ENCODE measurements around the gene CWH43. TPM values are rescaled to one million over a fixed set of nuclear protein-coding genes. Genes with fewer than 3 reads are reported as not detected.
A peak's percentile ranks its signal among the peaks of the same experiment; 100 is the strongest.

Gene CWH43
- polyA plus RNA-seq, 1 of the 3 experiments (the other 2 are of a cell fraction) = not detected

DNA sequence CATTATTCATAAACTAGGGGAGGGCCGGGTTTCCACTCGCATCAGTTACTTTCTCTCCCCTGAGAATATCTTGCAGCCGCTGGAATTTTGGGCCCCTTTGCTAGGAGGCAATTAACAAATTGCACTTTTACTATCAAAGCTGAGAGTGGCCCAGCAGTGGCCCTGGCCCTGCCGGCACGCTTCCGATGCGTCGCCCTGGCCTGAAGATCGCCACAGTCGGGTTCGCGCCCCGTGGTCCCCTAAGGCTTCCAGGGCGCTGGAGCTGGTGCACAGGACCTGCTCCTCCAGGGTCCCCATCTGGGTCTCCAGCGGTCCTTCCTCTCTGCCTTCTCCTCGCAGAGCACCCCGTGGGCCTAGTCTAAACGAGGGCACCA, 486 bp upstream of the CWH43 start:
- no peaks in the 10 kb centered on the region for H3K36me3 ChIP-seq (replicated peaks in 1 of 2; ENCODE audit: control insufficient read depth in 1 of 2, insufficient read depth in 2 of 2, low read length in 1 of 2)
- no peaks in the 10 kb centered on the region for H3F3A ChIP-seq (replicated peaks; ENCODE audit: insufficient read depth)
- no peak overlapping the region for H2AFZ ChIP-seq (ENCODE audit: low read depth)
- TF ChIP-seq RFX5 (IDR thresholded peaks at IDR 0.05; ENCODE audit: low read length) = no peak
- TF ChIP-seq, protein P1, sequence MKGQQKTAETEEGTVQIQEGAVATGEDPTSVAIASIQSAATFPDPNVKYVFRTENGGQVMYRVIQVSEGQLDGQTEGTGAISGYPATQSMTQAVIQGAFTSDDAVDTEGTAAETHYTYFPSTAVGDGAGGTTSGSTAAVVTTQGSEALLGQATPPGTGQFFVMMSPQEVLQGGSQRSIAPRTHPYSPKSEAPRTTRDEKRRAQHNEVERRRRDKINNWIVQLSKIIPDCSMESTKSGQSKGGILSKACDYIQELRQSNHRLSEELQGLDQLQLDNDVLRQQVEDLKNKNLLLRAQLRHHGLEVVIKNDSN (IDR thresholded peaks at IDR 0.05; ENCODE audit: borderline replicate concordance, low read depth) = no peak
- TF ChIP-seq JUND (IDR thresholded peaks at IDR 0.05) = no peak
- no peak for TF ChIP-seq YY1 (IDR thresholded peaks at IDR 0.05; ENCODE audit: low read depth)
- TF ChIP-seq POLR2AphosphoS5 (IDR thresholded peaks at IDR 0.05; ENCODE audit: low read depth, low read length) = no peak
- no peak for TF ChIP-seq FOXM1 (IDR thresholded peaks at IDR 0.05; ENCODE audit: low read depth)
- TF ChIP-seq, protein P2, sequence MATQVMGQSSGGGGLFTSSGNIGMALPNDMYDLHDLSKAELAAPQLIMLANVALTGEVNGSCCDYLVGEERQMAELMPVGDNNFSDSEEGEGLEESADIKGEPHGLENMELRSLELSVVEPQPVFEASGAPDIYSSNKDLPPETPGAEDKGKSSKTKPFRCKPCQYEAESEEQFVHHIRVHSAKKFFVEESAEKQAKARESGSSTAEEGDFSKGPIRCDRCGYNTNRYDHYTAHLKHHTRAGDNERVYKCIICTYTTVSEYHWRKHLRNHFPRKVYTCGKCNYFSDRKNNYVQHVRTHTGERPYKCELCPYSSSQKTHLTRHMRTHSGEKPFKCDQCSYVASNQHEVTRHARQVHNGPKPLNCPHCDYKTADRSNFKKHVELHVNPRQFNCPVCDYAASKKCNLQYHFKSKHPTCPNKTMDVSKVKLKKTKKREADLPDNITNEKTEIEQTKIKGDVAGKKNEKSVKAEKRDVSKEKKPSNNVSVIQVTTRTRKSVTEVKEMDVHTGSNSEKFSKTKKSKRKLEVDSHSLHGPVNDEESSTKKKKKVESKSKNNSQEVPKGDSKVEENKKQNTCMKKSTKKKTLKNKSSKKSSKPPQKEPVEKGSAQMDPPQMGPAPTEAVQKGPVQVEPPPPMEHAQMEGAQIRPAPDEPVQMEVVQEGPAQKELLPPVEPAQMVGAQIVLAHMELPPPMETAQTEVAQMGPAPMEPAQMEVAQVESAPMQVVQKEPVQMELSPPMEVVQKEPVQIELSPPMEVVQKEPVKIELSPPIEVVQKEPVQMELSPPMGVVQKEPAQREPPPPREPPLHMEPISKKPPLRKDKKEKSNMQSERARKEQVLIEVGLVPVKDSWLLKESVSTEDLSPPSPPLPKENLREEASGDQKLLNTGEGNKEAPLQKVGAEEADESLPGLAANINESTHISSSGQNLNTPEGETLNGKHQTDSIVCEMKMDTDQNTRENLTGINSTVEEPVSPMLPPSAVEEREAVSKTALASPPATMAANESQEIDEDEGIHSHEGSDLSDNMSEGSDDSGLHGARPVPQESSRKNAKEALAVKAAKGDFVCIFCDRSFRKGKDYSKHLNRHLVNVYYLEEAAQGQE (IDR thresholded peaks at IDR 0.05; ENCODE audit: low read depth, low read length) = no peak
- TF ChIP-seq ELF1 (IDR thresholded peaks at IDR 0.05) = no peak
- H3K9me3 ChIP-seq = no peaks in the 10 kb centered on the region
- no peak overlapping the region for H3K4me3 ChIP-seq (ENCODE audit: low read depth in 2 of 2, low read length in 1 of 2)
- H3K9ac ChIP-seq = no peak overlapping the region
- no peaks in the 10 kb centered on the region for H3K4me1 ChIP-seq (ENCODE audit: control insufficient read depth in 1 of 2, insufficient read depth in 2 of 2, low read depth in 1 of 2, low read length in 1 of 2)
- ChIA-PET POLR2A (no interaction called here), CTCF (no interaction called here)
- peak overlapping the region; percentile 55; the same call in 1 of the 2 replicates for H3K4me2 ChIP-seq
- WGBS (ENCODE audit: low lambda C conversion rate) = 85% methylated on average over 11 of the region's 18 CpGs
- no peak overlapping the region for H3K27ac ChIP-seq (ENCODE audit: low read depth in 2 of 2, low read length in 1 of 2)
- H4K20me1 ChIP-seq (ENCODE audit: insufficient read depth) = no peaks in the 10 kb centered on the region
- H3K27me3 ChIP-seq (ENCODE audit: insufficient read depth) = peaks cover 54% of the 10 kb centered on the region
- DNase-seq = peak; percentile 13
- H3K9me2 ChIP-seq = no peaks in the 10 kb centered on the region
- no peaks in the 10 kb centered on the region for H3K79me2 ChIP-seq (ENCODE audit: insufficient read depth)

DNA sequence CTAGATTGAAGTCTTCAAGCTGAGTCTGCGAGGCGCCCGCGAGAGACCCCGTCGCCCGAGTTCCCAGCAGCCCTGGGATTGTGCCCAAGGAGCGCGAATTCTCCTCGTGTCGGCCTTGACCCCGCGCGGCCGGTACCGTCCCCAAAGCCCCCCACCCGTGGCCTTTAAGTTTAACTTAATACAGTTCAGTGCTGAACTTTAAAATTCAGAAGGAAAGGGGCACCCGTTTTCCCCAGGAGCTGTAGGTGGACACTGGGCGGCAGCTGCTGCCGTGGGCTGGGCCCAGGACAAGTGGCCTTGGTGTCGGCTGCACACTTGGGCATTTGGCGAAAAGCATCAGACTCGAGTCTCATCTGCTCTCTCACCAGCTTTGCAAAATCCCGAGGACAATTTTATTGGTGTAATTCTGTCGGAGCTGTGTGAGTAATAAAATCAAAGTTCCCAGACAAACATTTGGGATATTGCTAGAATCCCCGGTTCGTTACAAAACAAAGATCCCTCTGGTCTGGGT, 634 bp downstream of the CWH43 start:
- Histone ChIP-seq H3K9me2 (no peaks in the 10 kb centered on the region), H3F3A (replicated peaks; ENCODE audit: insufficient read depth) (no peaks in the 10 kb centered on the region), H3K9me3 (no peaks in the 10 kb centered on the region), H3K79me2 (ENCODE audit: insufficient read depth) (no peaks in the 10 kb centered on the region), H3K4me2 (peak overlapping the region; percentile 55; the same call in 1 of the 2 replicates), H2AFZ (ENCODE audit: low read depth) (peak overlapping the region; percentile 29; the same call in 1 of the 2 replicates), H3K4me1 (ENCODE audit: control insufficient read depth in 1 of 2, insufficient read depth in 2 of 2, low read depth in 1 of 2, low read length in 1 of 2) (no peaks in the 10 kb centered on the region), H3K27ac (ENCODE audit: low read depth in 2 of 2, low read length in 1 of 2) (no peak overlapping the region), H3K9ac (no peak overlapping the region), H3K36me3 (replicated peaks in 1 of 2; ENCODE audit: control insufficient read depth in 1 of 2, insufficient read depth in 2 of 2, low read length in 1 of 2) (no peaks in the 10 kb centered on the region), H4K20me1 (ENCODE audit: insufficient read depth) (no peaks in the 10 kb centered on the region), H3K4me3 (ENCODE audit: low read depth in 2 of 2, low read length in 1 of 2) (no peak overlapping the region), H3K27me3 (ENCODE audit: insufficient read depth) (peaks cover 54% of the 10 kb centered on the region)
- no peak for DNase-seq
- WGBS (ENCODE audit: low lambda C conversion rate) = 28% methylated on average over 10 of the region's 27 CpGs
- TF ChIP-seq TAF1 (IDR thresholded peaks at IDR 0.05; ENCODE audit: borderline replicate concordance, low read depth, low read length) (no peak), GABPA (IDR thresholded peaks at IDR 0.05; ENCODE audit: low read depth) (no peak), JUND (IDR thresholded peaks at IDR 0.05) (no peak), NRF1 (IDR thresholded peaks at IDR 0.05; ENCODE audit: low read depth, low read length) (no peak)
- TF ChIP-seq, protein P3, sequence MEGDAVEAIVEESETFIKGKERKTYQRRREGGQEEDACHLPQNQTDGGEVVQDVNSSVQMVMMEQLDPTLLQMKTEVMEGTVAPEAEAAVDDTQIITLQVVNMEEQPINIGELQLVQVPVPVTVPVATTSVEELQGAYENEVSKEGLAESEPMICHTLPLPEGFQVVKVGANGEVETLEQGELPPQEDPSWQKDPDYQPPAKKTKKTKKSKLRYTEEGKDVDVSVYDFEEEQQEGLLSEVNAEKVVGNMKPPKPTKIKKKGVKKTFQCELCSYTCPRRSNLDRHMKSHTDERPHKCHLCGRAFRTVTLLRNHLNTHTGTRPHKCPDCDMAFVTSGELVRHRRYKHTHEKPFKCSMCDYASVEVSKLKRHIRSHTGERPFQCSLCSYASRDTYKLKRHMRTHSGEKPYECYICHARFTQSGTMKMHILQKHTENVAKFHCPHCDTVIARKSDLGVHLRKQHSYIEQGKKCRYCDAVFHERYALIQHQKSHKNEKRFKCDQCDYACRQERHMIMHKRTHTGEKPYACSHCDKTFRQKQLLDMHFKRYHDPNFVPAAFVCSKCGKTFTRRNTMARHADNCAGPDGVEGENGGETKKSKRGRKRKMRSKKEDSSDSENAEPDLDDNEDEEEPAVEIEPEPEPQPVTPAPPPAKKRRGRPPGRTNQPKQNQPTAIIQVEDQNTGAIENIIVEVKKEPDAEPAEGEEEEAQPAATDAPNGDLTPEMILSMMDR (IDR thresholded peaks at IDR 0.05) = no peak
- ChIA-PET POLR2A (no interaction called here), CTCF (no interaction called here)
